H9 (cell line): Measurements from ENCODE around the gene CDK9. TPM values are rescaled to one million over a fixed set of nuclear protein-coding genes. Genes with fewer than 3 reads are reported as not detected.

Source experiments
- DNase-seq: peaks from one replicate; pipeline ENCODE4 v3.0.0-alpha.2; 2017
- H2AFZ ChIP-seq: one replicate; pipeline ENCODE4 v1.6.1; 2013; ENCODE audit warnings: mild to moderate bottlenecking, low read length, control low read depth, moderate library complexity
- H2AK5ac ChIP-seq: 2 replicates; pipeline ENCODE4 v1.6.1; 2013; ENCODE audit warnings: low read length, control low read depth, mixed read lengths; ENCODE audit not compliant: insufficient read length
- H2BK120ac ChIP-seq: one replicate; pipeline ENCODE4 v1.6.1; 2013; ENCODE audit warnings: low read depth, mild to moderate bottlenecking, low read length, control low read depth, inconsistent platforms; ENCODE audit not compliant: poor library complexity, severe bottlenecking
- H2BK12ac ChIP-seq: 2 replicates; pipeline ENCODE4 v1.6.1; 2013; ENCODE audit warnings: low read length, control low read depth, mixed read lengths, low read depth; ENCODE audit not compliant: insufficient read length
- H2BK15ac ChIP-seq: 2 replicates; pipeline ENCODE4 v1.6.1; 2013; ENCODE audit warnings: low read depth, low read length, control low read depth
- H2BK20ac ChIP-seq: one replicate; pipeline ENCODE4 v1.6.1; 2013; ENCODE audit warnings: low read depth, mild to moderate bottlenecking, low read length, control low read depth, inconsistent platforms; ENCODE audit not compliant: poor library complexity, severe bottlenecking
- H2BK5ac ChIP-seq: 2 replicates; pipeline ENCODE4 v1.6.1; 2013; ENCODE audit warnings: low read length, control low read depth, mixed read lengths; ENCODE audit not compliant: insufficient read length
- H3K14ac ChIP-seq: 2 replicates; pipeline ENCODE4 v1.6.1; 2013; ENCODE audit warnings: low read length, control low read depth; ENCODE audit not compliant: insufficient read depth
- H3K18ac ChIP-seq: 2 replicates; pipeline ENCODE4 v1.6.1; 2013; ENCODE audit warnings: low read depth, mild to moderate bottlenecking, mixed read lengths, low read length, control low read depth; ENCODE audit not compliant: insufficient read length
- H3K23ac ChIP-seq: 2 replicates; pipeline ENCODE4 v1.6.1; 2013; ENCODE audit warnings: low read length, control low read depth, mixed read lengths, low read depth; ENCODE audit not compliant: insufficient read length
- H3K23me2 ChIP-seq: 2 replicates; pipeline ENCODE4 v1.6.1; 2013; ENCODE audit warnings: low read depth, mild to moderate bottlenecking, mixed read lengths, low read length, control low read depth; ENCODE audit not compliant: insufficient read length, poor library complexity, severe bottlenecking
- H3K27ac ChIP-seq: 2 replicates; pipeline ENCODE4 v1.5.1; 2013; ENCODE audit warnings: low read length, control low read depth, mixed read lengths, low read depth; ENCODE audit not compliant: insufficient read length
- H3K27me3 ChIP-seq: 2 replicates; pipeline ENCODE4 v1.6.1; 2013; ENCODE audit warnings: low read length, control low read depth, inconsistent platforms; ENCODE audit not compliant: insufficient read depth
- H3K4ac ChIP-seq: 2 replicates; pipeline ENCODE4 v1.6.1; 2013; ENCODE audit warnings: low read depth, mild to moderate bottlenecking, control low read depth, inconsistent platforms, low read length, moderate library complexity
- H3K4me1 ChIP-seq: 2 replicates; pipeline ENCODE4 v1.6.1; 2013; ENCODE audit warnings: low read length, control low read depth, inconsistent platforms; ENCODE audit not compliant: insufficient read depth
- H3K4me2 ChIP-seq: 2 replicates; pipeline ENCODE4 v1.6.1; 2013; ENCODE audit warnings: low read length, control low read depth, mixed read lengths; ENCODE audit not compliant: insufficient read length, insufficient read depth
- H3K56ac ChIP-seq: 2 replicates; pipeline ENCODE4 v1.6.1; 2013; ENCODE audit warnings: low read depth, mild to moderate bottlenecking, mixed read lengths, low read length, control low read depth; ENCODE audit not compliant: insufficient read length
- H3K79me1 ChIP-seq: 2 replicates; pipeline ENCODE4 v1.6.1; 2013; ENCODE audit warnings: low read depth, mild to moderate bottlenecking, moderate library complexity, low read length, control low read depth, inconsistent platforms; ENCODE audit not compliant: insufficient read depth, poor library complexity, severe bottlenecking
- H3K79me2 ChIP-seq: 2 replicates; pipeline ENCODE4 v1.6.1; 2013; ENCODE audit warnings: low read length, control low read depth, inconsistent platforms; ENCODE audit not compliant: insufficient read depth
- H3K9ac ChIP-seq: 2 replicates; pipeline ENCODE4 v1.6.1; 2013; ENCODE audit warnings: low read length, control low read depth, mixed read lengths; ENCODE audit not compliant: insufficient read length; ENCODE audit errors: extremely low read depth
- H3K9me3 ChIP-seq: one replicate; pipeline ENCODE4 v1.6.1; 2013; ENCODE audit warnings: low read depth, low read length, inconsistent platforms; ENCODE audit not compliant: control insufficient read depth
- H3T11ph ChIP-seq: one replicate; pipeline ENCODE4 v1.6.1; 2013; ENCODE audit warnings: mild to moderate bottlenecking, low read length, control low read depth, inconsistent platforms
- H4K20me1 ChIP-seq: one replicate; pipeline ENCODE4 v1.6.1; 2013; ENCODE audit not compliant: control insufficient read depth, insufficient read length, insufficient read depth
- H4K5ac ChIP-seq: 2 replicates; pipeline ENCODE4 v1.6.1; 2013; ENCODE audit warnings: low read depth, mild to moderate bottlenecking, mixed read lengths, low read length, control low read depth; ENCODE audit not compliant: insufficient read length
- H4K8ac ChIP-seq: replicated peaks from 2 replicates; pipeline ENCODE4 v1.6.1; 2013; ENCODE audit warnings: low read length, control low read depth, mixed read lengths, low read depth; ENCODE audit not compliant: insufficient read length
- H4K91ac ChIP-seq: 2 replicates; pipeline ENCODE4 v1.6.1; 2013; ENCODE audit warnings: low read depth, mild to moderate bottlenecking, moderate library complexity, mixed read lengths, low read length, control low read depth; ENCODE audit not compliant: insufficient read length
- H3K27ac Mint-ChIP-seq, 3 experiments: 2 replicates in 2 of 3; 3 replicates in 1 of 3; pipeline ENCODE4 v1.8.0; 2020 to 2021; ENCODE audit warnings: mixed read lengths in 3 of 3, mild to moderate bottlenecking in 1 of 3, moderate library complexity in 1 of 3
- H3K27me3 Mint-ChIP-seq: 2 replicates; pipeline ENCODE4 v1.8.0; 2021; ENCODE audit warnings: low read depth, mild to moderate bottlenecking, moderate library complexity, mixed read lengths
- H3K36me3 Mint-ChIP-seq, 3 experiments: 2 replicates in 2 of 3; 3 replicates in 1 of 3; pipeline ENCODE4 v1.8.0; 2020 to 2021; ENCODE audit warnings: low read depth in 3 of 3, mixed read lengths in 3 of 3; ENCODE audit not compliant: insufficient read depth in 1 of 3
- H3K4me1 Mint-ChIP-seq, 2 experiments: 2 replicates each; pipeline ENCODE4 v1.8.0; 2020; ENCODE audit warnings: mixed read lengths in 2 of 2
- H3K4me3 Mint-ChIP-seq, 2 experiments: 2 replicates in 1 of 2; 3 replicates in 1 of 2; pipeline ENCODE4 v1.8.0; 2020 to 2021; ENCODE audit warnings: mild to moderate bottlenecking in 2 of 2, mixed read lengths in 2 of 2, moderate library complexity in 1 of 2
- H3K9me3 Mint-ChIP-seq, 2 experiments: 2 replicates in 1 of 2; 3 replicates in 1 of 2; pipeline ENCODE4 v1.8.0; 2020; ENCODE audit warnings: mild to moderate bottlenecking in 2 of 2, mixed read lengths in 2 of 2, moderate library complexity in 1 of 2
- CTCF ChIP-seq: fragments of 200-600 bp; sonication (generic); conservative IDR thresholded peaks from 3 replicates; pipeline ENCODE4 v1.8.0; 2021; ENCODE audit warnings: antibody characterized with exemption, mild to moderate bottlenecking
- WGBS: extraction: QIAGEN DNeasy Blood & Tissue Kit; methylation state at CpG from one replicate; pipeline ENCODE4 v1.1.7; 2013; ENCODE audit warnings: missing lambda C conversion rate, low lambda C conversion rate, mixed read lengths; ENCODE audit not compliant: insufficient read length; ENCODE audit errors: extremely low coverage; 5-methylcytosine and 5-hydroxymethylcytosine counted together
- total RNA-seq: library from RNA; stranded (reverse); gene quantifications from 2 replicates; pipeline ENCODE4 v1.2.1, GENCODE V29; 2021

The CDK9 gene
- total RNA-seq, 1 experiment from 2014 or later: 85.7 TPM

DNA sequence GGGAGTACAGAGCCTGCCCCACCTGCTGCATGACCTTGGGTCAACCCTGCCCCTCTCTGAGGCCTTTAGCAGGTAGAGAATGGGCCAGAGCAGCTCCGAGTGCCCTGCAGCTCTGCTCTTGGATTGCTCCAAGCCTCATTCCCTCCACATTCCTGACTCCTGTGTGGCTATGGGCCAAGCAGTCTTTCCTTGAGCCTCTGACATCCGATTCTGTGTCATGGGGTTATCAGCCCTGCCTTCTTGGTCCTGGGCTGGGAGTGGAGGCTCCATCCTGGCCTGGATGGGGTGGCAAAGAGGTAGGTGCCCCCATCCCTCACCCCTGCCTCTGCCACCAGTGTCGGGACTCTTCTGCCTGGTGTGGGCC, 30.5 kb downstream of the CDK9 start:
- H3K56ac ChIP-seq: no peak overlapping the region
- H3K79me2 ChIP-seq: no peaks in the 10 kb centered on the region
- no CpG with 5 or more reads among the region's 3 CpGs for WGBS
- no peak overlapping the region for H3K27ac ChIP-seq
- no peaks in the 10 kb centered on the region for H3K79me1 ChIP-seq
- no peak overlapping the region for H2BK120ac ChIP-seq
- H2BK12ac ChIP-seq: no peak overlapping the region
- no peak overlapping the region for H2AK5ac ChIP-seq
- H3T11ph ChIP-seq: no peak overlapping the region
- no peak overlapping the region for H2BK15ac ChIP-seq
- no peaks in the 10 kb centered on the region for H3K4me1 ChIP-seq
- Mint-ChIP-seq H3K9me3 (no peaks in the 10 kb centered on the region), H3K4me3 (no peak overlapping the region), H3K4me1 (no peaks in the 10 kb centered on the region), H3K36me3 (peaks cover 0 to 44% (median 35%) of the 10 kb centered on the region in 3 experiments; a peak in 5 of 7 replicates), H3K27me3 (no peaks in the 10 kb centered on the region), H3K27ac (no peak overlapping the region)
- no peak for DNase-seq
- no peak overlapping the region for H3K14ac ChIP-seq
- H3K23ac ChIP-seq: no peak overlapping the region
- no peak overlapping the region for H2BK20ac ChIP-seq
- no peak overlapping the region for H3K4ac ChIP-seq
- no peak overlapping the region for H4K8ac ChIP-seq
- no peaks in the 10 kb centered on the region for H3K23me2 ChIP-seq
- H3K4me2 ChIP-seq: no peak overlapping the region
- no peak overlapping the region for H2BK5ac ChIP-seq
- no peak overlapping the region for H4K5ac ChIP-seq
- no peaks in the 10 kb centered on the region for H3K9me3 ChIP-seq
- H3K9ac ChIP-seq: no peak overlapping the region
- no peak for TF ChIP-seq CTCF
- no peak overlapping the region for H4K91ac ChIP-seq
- H4K20me1 ChIP-seq: no peaks in the 10 kb centered on the region
- H2AFZ ChIP-seq: no peak overlapping the region
- no peaks in the 10 kb centered on the region for H3K27me3 ChIP-seq
- H3K18ac ChIP-seq: no peak overlapping the region
